RWPE1 (cell line): ENCODE measurements around the gene EDA.

Experiments used
- CTCF ChIA-PET: fragments of 350-600 bp; sonication (Branson Sonifier 250); formaldehyde crosslinking; extraction: SDS; loops from one replicate; lab custom pipeline; 2021; lab: Yijun Ruan, JAX
- POLR2A ChIA-PET: fragments of 400-600 bp; formaldehyde crosslinking; extraction: SDS; loops from one replicate; lab custom pipeline; 2020; ENCODE audit warnings: antibody characterized with exemption; ENCODE audit not compliant: low non-redundant PET; lab: Yijun Ruan, JAX
- DNase-seq: peaks from one replicate; pipeline ENCODE4 v3.0.0; 2012; ENCODE audit warnings: low spot score
- H3K27ac ChIP-seq: fragments of 450-650 bp; 2 replicates; pipeline ENCODE4 v1.5.1; 2017
- TF ChIP-seq, protein P1 (sequence below): fragments of 450-650 bp; conservative IDR thresholded peaks from 2 replicates; pipeline ENCODE4 v1.5.1; 2017; ENCODE audit warnings: low read depth, mild to moderate bottlenecking

The EDA gene

DNA sequence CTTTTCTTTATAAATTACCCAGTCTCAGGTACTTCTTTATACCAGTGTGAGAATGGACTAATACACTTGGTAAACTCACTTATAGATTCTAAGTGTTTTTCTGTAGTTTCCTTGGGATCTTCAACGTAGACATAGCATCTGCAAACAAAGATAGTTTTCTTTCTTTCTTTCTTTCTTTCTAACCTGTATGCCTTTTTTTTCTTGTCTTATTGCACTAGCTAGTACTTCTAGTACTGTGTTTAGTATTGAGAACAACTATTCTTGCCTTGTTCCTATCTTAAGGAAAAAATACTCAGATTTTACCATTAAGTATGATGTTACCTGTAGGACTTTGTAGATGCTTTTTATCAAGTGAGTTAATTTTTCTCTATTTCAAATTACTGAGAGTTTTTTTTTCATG lies 102.2 kb downstream of the EDA start:
- no peak for DNase-seq
- no peak overlapping the region for H3K27ac ChIP-seq
- TF ChIP-seq, protein P1, sequence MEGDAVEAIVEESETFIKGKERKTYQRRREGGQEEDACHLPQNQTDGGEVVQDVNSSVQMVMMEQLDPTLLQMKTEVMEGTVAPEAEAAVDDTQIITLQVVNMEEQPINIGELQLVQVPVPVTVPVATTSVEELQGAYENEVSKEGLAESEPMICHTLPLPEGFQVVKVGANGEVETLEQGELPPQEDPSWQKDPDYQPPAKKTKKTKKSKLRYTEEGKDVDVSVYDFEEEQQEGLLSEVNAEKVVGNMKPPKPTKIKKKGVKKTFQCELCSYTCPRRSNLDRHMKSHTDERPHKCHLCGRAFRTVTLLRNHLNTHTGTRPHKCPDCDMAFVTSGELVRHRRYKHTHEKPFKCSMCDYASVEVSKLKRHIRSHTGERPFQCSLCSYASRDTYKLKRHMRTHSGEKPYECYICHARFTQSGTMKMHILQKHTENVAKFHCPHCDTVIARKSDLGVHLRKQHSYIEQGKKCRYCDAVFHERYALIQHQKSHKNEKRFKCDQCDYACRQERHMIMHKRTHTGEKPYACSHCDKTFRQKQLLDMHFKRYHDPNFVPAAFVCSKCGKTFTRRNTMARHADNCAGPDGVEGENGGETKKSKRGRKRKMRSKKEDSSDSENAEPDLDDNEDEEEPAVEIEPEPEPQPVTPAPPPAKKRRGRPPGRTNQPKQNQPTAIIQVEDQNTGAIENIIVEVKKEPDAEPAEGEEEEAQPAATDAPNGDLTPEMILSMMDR = no peak
- CTCF ChIA-PET = no interaction called here
- POLR2A ChIA-PET = no interaction called here

DNA sequence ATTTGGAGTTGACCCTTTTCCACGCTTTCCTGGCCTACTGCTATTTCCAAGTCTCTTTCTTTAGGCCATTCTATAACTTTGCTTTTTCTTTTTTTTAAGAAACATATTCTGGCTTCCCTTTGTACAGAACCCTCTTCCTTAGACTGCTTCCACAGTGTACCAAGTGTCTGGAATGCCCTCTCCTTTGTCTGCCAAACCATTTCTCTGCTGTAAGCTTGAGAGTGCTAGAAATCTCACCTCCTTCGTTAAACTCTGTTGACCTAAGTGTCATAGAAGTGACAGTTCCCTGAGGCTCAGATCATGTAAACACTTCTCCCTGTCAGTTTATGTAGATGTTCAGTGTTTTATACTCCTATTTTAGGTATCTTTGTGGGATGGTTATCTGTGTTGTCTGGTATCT lies 108.4 kb downstream of the EDA start:
- no peak for DNase-seq
- CTCF ChIA-PET = no interaction called here
- TF ChIP-seq, protein P1 = no peak
- H3K27ac ChIP-seq = no peak overlapping the region
- POLR2A ChIA-PET = no interaction called here

DNA sequence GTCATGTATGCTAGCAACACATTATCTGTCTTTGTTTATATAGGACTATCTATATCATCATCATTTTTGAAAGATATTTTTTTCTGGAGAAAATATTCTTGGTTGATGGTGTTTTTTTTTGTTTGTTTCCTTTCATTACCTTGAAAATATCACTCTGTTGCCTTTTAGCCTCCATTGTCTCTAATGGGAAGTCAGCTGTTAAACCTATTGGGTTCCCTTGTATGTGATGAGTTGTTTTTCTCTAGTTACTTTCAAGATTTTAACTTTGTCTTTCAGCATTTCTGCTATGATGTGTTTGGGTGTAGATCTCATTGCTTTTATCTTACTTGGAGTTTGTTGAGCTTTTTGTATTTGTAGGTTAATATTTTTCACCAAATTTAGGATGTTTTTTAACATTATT lies 124.4 kb downstream of the EDA start:
- ChIA-PET CTCF (no interaction called here), POLR2A (no interaction called here)
- DNase-seq = no peak
- H3K27ac ChIP-seq = no peak overlapping the region
- TF ChIP-seq, protein P1 = no peak

- TF ChIP-seq, protein P1 = no peak
- no peak overlapping the region for H3K27ac ChIP-seq
- DNase-seq = no peak
- POLR2A ChIA-PET = no interaction called here
- CTCF ChIA-PET = no interaction called here
Observed at GRCh38 chrX:69741721-69742120, 125.8 kb downstream of the EDA start.

DNA sequence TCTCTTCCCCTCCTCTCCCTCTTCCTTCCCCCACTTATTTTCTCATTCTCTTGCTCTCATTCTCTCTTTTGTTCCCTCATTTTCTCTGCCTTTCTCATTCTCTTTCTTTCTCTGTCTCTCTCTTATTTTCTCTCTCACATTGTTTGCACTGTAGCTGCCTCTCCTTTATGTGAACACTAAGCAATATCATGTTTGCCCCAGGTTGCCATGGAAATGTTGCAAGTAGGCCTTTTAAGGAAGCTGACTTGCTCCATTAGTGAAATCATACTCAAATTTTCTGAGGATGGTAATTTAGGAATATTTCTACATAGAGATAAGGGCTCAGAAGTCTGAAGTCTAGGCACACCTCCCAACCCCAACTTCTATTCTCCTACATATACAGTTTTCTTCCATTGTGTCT lies 130.1 kb downstream of the EDA start:
- H3K27ac ChIP-seq = no peak overlapping the region
- TF ChIP-seq, protein P1 = no peak
- DNase-seq = no peak
- ChIA-PET POLR2A (no interaction called here), CTCF (no interaction called here)

GRCh38 chrX:69748055-69748454 lies 132.1 kb downstream of the EDA start:
- TF ChIP-seq, protein P1 = no peak
- POLR2A ChIA-PET = no interaction called here
- CTCF ChIA-PET = no interaction called here
- no peak overlapping the region for H3K27ac ChIP-seq
- no peak for DNase-seq

DNA sequence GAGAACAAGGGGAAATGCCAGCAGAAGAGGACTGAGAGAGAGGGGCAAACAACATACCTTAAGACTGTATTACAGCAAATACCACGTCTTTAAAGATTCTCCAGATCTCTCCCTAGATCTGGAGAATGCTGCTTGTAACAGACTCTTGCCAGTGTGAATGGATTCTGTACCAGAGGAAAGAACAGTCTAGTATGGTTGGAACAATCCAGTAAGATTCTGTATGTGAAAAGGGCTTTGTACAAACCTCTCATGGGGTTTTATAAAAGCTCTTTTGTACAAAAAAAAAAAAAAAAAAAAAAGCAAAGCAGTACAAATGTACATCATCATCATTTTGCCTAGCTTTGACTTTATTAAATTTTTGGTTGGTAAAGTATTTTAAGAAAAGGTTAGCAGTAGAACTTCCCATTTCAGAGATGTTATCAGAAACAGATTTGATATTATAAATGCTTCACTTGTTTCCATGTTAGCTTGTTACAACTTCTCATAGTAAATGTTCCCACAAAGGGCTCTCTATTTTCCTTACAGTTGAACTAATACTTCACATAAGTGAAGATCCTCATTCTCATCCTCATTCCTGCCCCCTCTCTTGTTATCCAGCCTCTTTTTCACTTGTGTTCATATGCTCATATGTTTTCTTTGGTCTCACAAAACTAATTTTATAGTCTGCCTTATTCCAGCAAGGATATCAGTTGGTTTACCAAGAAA lies 144.2 kb downstream of the EDA start:
- CTCF ChIA-PET = no interaction called here
- no peak overlapping the region for H3K27ac ChIP-seq

More for the DNA sequence above, 144.2 kb downstream of the EDA start:
- no peak for DNase-seq
- POLR2A ChIA-PET = no interaction called here
- TF ChIP-seq, protein P1 = no peak
